Activated CD8-positive, alpha-beta memory T cell treated with anti-CD3 and anti-CD28 coated beads for 48 hours (primary cell): Measurements from ENCODE around the gene IGFBP7.

Experiments
- DNase-seq, 3 experiments: peaks; one replicate each; pipeline ENCODE4 v3.0.0-alpha.2; 2020; ENCODE audit warnings: low read depth in 2 of 3, low spot score in 2 of 3

Gene IGFBP7

DNA sequence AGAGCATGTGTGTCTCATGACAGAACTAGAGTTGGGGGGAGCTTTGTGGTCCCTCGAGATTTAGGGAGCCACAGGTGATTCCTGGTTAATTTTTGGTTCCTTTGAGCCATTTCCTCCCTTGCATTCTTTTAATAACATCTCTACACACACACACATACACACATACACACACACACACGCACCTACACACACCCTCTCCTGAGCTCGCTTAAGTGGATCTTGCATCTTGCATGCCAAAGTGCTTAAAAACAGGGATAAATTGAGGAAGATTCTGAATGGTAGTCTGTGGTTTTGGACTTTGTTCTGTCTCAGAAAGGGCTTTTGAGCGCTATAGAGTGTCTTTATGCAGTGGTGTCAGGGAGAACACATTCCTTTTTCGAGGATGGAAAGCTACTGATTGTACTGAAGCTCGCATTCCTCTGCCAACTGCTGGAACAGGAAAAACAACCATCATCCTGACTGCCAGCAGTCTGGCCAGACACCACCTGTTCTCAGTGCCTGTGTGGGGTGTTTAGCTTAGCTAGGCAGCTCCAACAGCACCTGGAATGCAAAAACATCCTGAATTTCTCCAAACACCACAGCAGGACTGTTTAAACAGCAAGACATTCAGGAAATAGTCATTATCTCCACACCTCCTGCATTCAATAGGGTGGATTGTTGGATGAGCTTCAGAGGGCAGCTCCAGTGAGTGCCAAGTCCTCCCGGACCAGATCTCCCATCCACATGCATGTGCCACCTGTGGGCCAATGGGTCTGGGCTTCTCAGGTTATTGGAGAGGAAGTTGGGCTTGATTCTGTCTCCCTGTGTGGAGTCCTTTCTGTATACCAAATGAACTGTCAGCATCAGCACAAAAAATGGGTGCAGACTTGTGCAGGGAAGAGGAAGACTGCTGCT lies 21.9 kb upstream of the IGFBP7 start:
- DNase-seq: no peak

DNA sequence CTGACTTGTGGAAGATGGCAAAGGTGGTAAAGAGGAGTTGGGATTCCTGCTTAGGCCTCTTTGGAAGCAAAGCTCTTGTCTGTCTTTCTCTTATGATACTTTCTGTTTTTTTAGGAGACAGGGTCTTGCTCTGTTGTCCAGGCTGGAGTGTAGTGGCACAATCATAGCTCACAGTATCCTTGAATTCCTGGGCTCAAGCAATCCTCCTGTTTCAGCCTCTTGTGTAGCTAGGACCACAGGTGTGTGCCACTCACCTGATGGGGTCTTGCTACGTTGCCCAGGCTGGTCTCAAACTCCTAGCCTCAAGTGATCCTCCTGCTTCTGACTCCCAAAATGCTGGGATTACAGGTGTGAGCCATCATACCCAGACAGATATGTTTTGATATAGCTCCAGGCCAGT lies 19.3 kb upstream of the IGFBP7 start:
- DNase-seq: no peak

DNA sequence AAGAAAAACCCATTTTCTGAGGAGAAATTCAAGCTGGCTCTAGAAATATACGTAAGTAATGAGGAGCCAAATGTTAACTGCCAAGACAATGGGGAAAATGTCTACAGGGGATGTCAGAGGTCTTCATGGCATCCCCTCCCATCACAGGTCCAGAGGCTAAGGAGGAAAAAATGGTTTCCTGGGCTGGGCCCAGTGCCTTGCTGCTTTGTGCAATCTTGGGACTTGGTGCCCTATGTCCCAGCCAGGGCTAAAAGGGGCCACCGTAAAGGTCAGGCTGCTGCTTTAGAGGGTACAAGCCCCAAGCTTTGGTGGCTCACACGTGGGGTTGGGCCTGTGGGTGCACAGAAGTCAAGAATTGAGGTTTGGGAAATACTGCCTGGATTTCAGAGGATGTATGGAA lies 17.2 kb upstream of the IGFBP7 start:
- DNase-seq: no peak

DNA sequence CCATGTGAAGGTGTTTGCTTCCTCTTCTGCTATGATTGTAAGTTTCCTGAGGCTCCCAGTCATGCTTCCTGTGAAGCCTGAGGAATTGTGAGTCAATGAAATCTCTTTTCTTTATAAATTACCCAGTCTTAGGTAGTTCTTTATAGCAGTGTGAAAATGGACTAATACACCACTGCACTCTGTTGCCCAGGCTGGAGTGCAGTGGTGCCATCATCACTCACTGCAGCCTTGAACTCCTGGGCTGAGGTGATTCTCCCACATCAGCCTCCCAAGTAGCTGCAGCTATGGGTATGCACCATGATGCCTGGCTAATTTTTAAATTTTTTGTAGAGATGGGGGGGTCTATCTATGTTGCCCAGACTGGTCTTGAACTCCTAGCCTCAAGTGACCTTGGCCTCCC lies 15.8 kb upstream of the IGFBP7 start:
- no peak for DNase-seq

DNA sequence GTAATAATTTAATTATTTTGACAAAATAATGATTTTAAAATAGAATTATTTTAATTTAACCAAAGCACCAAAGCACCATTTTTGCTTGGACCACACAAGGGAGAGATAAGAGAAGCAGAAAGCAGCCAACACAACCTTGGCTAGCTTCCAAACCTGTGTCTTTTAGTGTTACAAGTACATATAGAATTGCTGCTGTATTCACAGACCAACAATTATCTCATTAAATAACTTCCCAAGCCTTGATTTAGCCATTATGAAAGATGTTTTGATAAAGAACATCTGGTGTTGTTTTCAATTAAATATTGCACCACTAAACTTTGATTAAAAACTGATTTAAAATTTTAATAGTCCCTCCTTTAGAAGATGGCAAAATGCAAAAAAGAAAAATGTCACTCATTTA lies 14.0 kb upstream of the IGFBP7 start:
- no peak for DNase-seq

DNA sequence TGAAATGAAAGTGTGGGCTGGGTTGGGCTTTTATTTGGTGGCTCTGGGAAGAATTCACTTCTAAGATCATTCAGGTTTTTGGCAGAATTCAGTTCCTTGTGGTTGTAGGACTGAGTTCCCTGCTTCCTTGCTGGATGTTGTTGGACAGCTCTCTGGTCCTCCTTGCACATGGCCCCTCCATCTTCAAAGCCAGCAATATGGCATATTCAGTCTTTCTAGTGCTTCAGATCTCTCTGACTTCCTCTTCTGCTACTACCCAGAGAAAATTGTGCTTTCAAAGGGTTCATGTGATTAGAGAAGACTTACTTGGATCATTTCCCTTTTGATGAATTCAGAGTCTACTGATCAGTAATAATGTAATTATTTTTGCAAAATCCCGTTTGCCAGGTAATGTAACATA lies 12.8 kb upstream of the IGFBP7 start:
- no peak for DNase-seq

DNA sequence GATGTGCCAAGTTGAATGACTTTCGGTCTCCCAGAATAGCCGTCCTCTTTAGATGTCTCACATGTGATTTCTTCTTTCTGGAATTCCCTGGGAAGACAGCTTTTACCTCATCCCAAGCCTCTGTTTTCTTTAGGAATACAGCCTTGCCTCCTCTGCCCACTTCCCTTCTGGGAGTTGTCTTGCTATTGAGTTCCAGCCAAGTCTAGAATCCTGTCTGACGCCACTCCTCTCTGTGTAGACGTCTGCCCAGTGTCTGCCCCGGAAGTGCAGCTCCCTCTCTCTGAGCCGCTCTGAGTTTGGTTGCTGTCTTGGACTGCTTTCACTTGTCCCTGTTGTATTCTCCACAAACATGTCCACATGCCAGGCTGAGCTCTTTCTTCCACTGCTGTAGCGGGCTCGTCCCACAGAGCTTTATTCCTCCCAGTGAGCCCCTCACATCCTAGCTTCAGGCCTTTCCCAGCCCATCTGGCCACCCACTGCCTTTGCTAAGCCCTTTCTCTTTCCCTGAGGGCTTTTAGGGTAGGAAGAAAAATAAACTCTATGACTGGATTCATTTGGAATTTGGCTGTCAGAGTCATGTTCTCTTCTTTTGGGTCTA lies 9.0 kb upstream of the IGFBP7 start:
- no peak for DNase-seq

DNA sequence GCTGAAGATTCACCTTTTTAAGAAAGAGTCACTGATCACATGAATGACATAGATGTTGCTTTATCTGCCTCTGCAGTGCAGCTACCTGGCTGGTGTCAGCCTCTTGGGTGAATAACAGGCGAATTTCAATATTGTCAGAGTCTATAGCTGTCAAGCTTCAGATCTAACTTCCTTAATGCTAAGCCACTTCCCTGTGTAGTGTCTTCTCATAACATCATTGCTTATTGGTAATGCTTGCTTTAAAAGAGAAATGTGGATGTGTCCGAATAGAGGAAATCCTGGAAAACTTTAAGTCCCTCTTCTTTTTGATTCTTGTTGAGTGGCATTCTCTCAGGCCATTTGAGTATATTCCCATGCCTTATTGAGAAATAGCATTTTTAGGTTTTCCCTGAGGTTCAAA lies 7.3 kb upstream of the IGFBP7 start:
- no peak for DNase-seq

DNA sequence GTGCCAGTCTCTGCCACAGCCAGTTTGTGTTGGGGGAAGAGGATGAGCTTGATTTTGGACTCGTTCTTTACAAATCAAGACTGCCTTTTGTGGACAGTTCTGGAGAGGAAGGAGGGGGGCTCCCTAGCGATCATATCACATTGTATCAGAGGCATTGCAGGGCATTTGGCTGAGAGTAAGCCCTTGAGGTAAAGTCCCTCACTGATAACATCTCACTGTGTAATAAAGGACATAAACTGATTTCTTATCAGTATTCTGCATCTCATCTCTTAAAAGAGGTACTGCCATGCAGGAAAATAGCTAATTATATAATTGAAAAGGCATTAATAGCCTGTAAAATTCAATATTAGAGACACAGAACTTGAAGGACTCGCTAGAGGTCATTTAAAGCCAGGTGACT lies 6.1 kb upstream of the IGFBP7 start:
- no peak for DNase-seq

DNA sequence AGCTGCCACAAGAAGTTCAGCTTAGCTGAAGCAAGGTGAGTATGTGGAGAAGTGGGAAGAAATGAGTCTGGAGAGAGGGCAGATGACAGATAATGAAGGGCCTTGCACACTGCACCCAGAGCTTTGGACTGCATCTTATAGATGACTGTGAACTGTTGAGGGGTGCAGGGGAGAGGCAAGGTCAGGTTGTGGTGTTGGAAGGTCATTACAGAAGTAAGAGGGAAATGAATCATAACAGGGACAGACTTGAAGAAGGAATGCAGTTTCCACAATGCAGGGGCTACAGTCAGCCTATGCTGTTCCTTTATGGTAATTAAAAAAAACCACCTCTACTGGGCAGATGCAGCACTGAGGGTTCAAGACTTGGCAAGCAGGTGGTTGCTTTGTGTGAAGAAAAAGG lies 4.8 kb upstream of the IGFBP7 start:
- no peak for DNase-seq

DNA sequence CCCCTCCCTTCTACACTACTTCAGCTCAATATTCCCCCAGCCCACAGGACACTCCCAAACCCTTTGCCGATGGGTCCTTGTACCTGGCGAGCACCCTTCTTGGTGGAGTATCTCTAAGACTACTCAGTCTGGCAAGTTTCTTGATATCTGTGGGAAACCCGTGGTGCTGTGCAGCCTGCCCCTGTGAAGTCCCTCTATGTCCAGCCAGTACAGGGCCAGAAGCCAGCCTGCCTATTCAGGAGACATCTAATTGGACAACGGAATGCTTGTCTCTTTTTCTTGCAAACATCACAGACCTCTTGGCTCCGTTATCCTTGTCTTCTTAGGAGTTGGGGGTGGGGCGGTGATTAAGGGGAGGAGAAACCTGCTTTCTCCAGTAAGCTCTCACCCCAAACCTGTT lies 3.7 kb upstream of the IGFBP7 start:
- no peak for DNase-seq

DNA sequence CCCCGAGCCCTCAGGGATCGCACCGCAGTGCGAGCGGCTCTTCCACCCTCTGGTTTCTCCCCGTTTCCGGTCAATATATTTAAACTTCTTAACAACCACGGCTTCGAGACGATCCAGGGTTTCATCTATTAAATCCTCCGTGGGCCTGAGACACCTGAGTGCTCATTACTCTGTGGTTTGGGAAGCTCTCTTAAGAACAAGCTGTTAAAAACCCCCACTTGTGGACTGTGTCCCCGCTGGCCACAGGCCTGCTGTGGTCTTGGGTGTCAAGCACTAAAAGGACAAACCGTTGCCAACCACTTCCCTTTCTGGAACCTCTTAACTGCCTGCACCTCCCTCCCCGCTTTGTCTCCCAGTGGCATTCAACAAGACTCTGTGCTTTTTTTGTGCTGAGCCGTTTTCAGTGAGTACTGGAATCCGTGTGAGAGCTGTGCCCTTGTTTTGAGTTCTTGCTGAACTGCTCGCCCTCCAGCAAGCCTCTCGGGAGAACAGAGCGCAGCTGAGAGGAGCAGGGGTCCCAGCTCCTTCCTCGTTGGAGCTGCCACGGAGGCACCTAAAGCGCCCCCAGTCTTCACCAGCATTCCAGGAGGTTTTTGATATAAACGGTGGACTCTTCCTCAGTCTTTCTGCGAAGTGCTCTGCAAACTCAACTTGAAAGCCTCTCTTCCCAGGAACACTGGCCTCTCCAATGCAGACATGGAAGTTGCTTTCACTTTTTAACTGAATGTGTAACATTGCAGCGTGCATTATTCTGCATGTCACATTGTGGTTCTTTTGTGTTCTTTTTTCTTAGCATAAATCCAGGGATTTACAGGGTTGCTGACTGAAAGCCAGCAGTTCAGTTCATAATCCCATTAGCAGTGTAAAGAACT lies 691 bp upstream of the IGFBP7 start:
- DNase-seq: no peak

DNA sequence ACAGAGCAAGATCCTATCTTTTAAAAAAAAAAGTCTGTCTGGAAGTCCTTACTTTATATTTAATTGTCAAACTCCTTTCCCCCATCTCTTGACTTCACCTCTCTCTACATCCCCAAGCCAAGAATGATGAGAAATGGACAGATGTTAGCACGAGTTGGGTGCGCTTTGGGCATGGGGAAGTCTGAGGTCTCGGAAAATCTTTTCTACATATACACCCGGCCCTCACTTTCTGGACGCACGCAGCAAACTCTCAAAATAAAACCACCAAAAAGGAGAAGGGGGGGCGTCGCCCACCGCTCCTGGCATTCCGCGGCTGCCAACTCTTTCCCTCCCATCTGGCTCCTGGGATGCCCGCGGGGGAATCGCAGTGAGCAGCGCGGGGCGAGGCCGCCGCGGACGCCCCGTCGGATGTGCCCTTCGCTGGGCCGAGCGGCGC lies 756 bp downstream of the IGFBP7 start:
- DNase-seq: no peak

DNA sequence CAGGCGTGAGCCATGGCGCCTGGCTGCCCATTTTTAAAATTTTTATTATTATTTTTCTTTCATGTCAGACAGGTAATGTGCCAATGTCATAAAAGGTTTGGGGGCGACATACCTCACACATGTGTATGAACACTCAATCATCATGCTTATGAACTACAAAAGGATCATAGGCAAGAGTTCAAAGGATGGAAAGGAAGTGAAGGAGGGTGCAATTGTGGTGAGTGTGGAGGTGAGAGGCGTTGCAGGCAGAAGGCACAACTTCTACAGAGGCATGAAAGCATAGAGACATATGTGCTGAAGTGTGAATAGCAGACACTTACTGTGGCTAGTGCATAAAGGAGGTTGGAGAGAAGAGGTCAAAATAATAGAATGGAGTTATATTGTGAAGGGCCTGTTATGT lies 4.0 kb downstream of the IGFBP7 start:
- DNase-seq: no peak

DNA sequence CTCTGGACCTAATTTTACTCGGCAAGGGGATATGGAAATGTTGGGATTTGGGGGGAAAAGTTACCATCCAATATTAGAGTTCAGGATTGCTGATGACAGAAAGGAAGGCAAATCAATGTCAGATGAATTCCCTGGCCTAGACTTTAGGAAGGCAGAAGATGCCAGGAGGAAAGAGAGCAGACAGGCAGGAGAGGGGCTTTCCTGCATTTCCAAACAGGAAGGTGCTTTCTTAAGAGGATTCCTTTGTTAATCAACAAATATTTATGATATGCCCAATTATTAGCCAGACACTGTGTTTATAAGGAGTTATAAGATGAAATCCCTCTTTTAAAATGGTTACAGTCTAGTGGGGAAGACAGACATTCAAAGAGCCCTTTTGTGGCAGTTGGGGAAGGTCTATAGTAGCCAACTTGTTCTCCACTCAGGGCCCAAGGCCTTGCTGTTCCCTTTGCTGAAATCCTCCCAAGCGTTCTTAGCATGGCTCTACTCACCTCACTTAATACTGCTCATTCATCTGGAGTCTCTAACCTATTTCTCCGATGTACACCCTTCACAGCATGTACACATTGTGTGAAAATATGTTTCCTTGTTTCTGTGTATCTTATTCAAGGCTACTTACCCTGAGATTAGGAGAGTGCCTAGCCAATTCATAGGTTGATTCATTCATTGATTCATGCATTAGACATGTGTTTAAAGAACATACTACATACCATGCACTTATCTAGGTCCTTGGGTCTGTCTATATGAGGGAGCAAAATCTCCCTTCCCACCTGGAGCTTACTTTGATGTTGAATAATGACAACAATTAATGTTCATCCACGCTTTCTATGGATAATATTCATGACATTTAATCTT lies 5.3 kb downstream of the IGFBP7 start:
- DNase-seq: no peak

DNA sequence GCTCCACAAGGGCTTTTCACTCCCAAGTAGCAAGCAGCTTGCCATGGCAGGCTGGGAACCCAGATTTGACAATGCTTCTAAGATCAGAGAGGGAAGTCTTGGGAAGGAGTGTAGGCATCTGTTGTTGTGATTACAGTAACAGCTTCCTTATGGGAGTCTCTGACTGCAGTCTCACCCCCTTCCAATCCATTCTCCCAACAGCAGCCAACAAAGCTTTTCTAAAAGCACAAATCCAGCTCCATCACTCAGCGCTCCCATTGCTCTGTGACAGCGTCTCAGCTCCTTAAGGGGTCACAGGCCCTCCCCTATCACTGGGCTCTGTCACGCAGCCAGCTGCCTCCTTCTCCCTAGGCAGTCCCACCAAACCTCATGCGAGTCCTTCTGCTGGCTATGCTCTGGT lies 7.1 kb downstream of the IGFBP7 start:
- no peak for DNase-seq

DNA sequence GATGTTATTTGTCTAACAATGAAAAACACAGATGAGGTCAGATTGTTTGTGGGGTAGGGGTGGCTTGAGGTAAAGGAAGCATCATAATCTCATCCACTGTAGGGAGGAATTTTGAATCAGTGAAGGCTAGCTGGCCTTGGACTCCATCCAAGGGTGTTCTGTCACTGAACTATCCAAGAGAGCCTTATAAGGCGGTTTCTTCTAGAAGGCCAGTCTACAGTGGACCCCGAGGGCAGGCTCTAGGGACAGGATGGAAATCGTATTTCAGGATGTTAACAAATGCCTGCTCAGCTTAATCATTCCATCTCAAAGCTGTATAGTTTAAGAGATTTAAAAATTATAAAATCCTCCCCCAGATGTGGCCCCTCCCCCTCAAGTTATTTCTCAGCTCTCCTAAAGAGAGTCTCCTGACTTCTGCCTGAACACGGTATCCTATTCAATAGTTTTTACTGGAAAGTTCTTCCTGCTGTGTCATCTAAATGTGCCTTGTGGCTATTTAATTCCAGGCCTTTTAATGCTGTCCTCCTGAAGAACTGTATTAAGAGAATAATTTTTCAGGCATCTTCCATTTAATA lies 8.0 kb downstream of the IGFBP7 start:
- DNase-seq: no peak

DNA sequence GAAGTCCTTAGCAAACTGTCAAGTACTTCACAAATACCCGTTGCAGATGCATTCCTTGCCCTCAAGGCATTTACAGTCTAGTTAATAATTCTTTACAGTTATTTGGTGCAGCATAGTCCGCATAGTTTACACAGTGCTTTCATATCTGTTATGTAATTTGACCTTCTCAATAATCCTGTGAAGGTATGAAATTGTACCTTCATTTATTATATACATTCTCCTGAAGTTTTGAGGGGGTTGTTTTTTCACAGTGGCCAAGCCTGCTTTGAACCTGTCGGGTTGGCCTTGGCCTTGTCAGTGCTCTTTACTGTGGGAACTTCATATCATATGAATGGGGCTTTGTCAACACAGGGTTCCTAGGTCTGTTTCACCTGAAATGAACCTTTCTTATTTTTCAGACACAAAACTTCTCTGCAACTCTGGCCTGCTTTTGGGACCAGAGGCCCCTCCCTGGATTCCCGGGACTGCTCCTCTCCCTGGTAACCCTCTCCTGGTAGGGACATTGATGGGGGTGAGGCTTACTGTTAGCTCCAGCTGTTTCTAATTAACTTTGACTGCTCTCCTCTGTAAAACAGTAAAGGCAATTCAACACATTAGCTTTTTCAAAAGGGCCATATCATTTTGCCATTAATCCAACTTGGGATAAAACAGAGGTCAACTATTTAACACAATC lies 9.1 kb downstream of the IGFBP7 start:
- no peak for DNase-seq

DNA sequence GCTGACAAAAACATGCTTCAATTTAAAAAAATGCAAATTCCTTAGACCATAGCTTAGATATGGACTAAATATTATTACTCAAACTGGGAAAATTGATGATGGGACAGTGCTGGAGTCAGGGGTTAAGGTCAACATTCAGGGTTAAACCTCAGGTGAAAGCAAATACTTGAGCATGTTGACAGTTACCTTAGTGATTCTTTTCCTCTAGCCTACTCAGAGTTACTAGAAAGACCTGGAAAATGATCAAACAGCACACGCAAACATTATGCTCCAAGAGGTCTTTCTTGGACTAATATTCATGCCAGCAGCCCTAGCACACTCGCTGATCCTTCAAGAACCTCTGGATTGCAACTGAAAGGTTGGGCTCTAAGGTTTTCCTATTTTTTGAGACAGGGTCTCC lies 10.8 kb downstream of the IGFBP7 start:
- DNase-seq: no peak

DNA sequence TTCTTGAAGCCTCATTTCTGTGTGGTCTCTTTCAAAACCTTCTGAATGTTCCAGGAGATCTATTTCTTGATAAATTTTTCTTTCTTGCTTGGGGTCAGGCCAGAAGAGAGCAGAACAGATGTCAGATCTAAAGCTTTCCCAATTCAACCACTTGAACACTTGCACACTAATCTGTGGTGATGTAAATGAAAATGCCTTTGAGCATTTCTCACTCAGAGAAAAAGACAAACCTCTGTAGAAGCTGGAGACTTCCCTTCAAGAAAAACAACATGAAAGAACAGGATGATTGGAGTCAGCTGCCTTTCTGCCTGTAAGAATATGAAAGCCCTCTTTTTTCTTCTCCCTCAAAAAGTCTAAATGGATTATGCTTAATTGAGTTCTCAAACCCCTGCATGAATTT lies 11.2 kb downstream of the IGFBP7 start:
- no peak for DNase-seq
